Stomach (tissue), 9 donors: Measurements from ENCODE around the gene MAP7. TPM values are rescaled to one million over a fixed set of nuclear protein-coding genes. Genes with fewer than 3 reads are reported as not detected.
"Not testable (repeated sequence)": the region's sequence is repeated elsewhere in the genome, so short reads cannot be mapped to it uniquely, and the experiment has no call there.

Experiments
- DNase-seq, 2 donors: peaks; one replicate each; pipeline versions ENCODE4 v3.0.0 to v3.0.0-alpha.2; 2013 to 2019
- H3K27ac ChIP-seq, 5 donors: fragments of 200-600 bp in 4 of 5; sonication (generic) in 4 of 5; one replicate each; pipeline ENCODE4 v1.5.1; 2013 to 2019; ENCODE audit warnings: mild to moderate bottlenecking in 1 of 5, moderate library complexity in 1 of 5
- H3K27me3 ChIP-seq, 3 donors: fragments of 200-600 bp; sonication (generic); one replicate each; pipeline ENCODE4 v1.5.1; 2017 to 2019; ENCODE audit warnings: mixed run types in 1 of 3
- H3K36me3 ChIP-seq, 4 donors: fragments of 200-600 bp; sonication (generic); 1 replicate in 3 of 4; 2 replicates in 1 of 4; pipeline ENCODE4 v1.5.1; 2016 to 2019
- H3K4me1 ChIP-seq, 4 donors: fragments of 200-600 bp; sonication (generic); one replicate each; pipeline ENCODE4 v1.5.1; 2016 to 2019
- H3K4me3 ChIP-seq, 4 donors: fragments of 200-600 bp; sonication (generic) in 3 of 4; one replicate each; pipeline ENCODE4 v1.5.1; 2016 to 2019; ENCODE audit warnings: mild to moderate bottlenecking in 1 of 4
- H3K9me3 ChIP-seq, 4 donors: fragments of 200-600 bp; sonication (generic); one replicate each; pipeline ENCODE4 v1.5.1; 2016 to 2019
- EP300 ChIP-seq: sonication (generic); formaldehyde crosslinking; IDR thresholded peaks from one replicate; pipeline ENCODE4 v1.6.1; 2017; ENCODE audit warnings: antibody characterized with exemption
- POLR2A ChIP-seq, 4 donors: fragments of 450-650 bp; IDR thresholded peaks; one replicate each; pipeline ENCODE4 v1.6.1; 2016; ENCODE audit warnings: antibody characterized with exemption in 4 of 4, control low read depth in 2 of 4, mild to moderate bottlenecking in 1 of 4, moderate library complexity in 1 of 4
- POLR2AphosphoS5 ChIP-seq, 3 donors: sonication (generic); formaldehyde crosslinking; IDR thresholded peaks; one replicate each; pipeline ENCODE4 v1.6.1; 2016; ENCODE audit warnings: antibody characterized with exemption in 3 of 3
- WGBS, 5 donors: extraction: QIAGEN DNeasy Blood & Tissue Kit in 3 of 5; methylation state at CpG; one replicate each; pipeline versions ENCODE4 v1.1.5 to v1.1.7; 2013 to 2018; 5-methylcytosine and 5-hydroxymethylcytosine counted together
- intact Hi-C: fragments of 100-400 bp; cut with DNase I; formaldehyde crosslinking; loops from one replicate; pipeline ENCODE4 v1.15.1; 2023; ENCODE audit warnings: low total_unique reads
- polyA plus RNA-seq, 3 donors: library from polyadenylated mRNA; stranded (reverse); fragments of 200-250 nt; gene quantifications; one replicate each; pipeline ENCODE4 v1.2.3, GENCODE V29; 2013
- total RNA-seq, 5 donors: library from RNA; depleted of rRNA; stranded (reverse); fragments of >200 nt; gene quantifications; one replicate each; pipeline versions ENCODE4 v1.1.0 to v1.2.3, GENCODE V29; 2014 to 2016
- TF ChIP-seq, protein P1 (sequence below), 7 experiments: fragments of 450-650 bp in 4 of 7; fragments of 200-600 bp in 3 of 7; sonication (generic) in 3 of 7; IDR thresholded peaks; one replicate each; pipeline ENCODE4 v1.5.1; 2016 to 2019; ENCODE audit warnings: antibody characterized with exemption in 7 of 7, control low read depth in 2 of 7, mild to moderate bottlenecking in 1 of 7
- donor health status: healthy with polysubstance abuse.
- donor health status: Bipolar disorder and iron deficiency.
- donor health status: healthy.

Gene MAP7
- total and polyA plus RNA-seq, 8 donors: 2.3 to 28.3 (median 9.7) TPM

DNA sequence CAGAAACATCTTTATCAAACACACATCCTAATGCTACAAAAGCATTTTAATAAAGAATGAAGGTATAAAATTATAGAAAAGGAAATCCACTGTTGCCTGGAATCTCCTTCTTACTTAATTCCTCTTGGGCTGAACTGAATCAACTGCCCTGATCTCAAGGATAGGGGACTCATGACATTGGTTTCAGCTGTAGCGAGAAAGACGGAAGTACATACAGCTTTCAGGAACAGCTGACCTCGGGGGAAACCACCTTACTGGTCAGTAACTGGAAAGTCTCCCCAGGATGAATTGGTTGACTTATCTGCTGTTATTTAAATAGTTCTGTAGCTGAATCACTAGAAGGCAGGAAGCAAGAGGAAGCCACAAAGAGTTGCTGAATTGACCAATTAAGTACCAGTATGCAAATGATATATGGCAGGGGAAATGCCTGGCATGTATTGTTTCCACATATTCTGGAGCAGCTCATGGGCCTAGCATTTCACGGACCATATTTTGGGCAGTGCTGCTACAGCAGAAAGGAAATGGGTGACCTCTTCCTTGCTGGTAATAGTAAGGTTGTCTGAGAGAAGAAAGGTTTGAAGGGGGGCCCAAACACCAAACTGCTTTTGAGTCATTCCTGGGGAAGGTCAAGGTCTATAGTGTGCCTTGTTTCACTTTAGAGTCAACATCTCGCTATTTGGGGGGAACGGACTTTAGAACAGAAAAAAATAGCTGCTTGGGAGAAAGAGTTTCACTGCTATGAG is 43.7 kb upstream of the MAP7 start:
- H3K27me3 ChIP-seq: no peaks in the 10 kb centered on the region
- H3K36me3 ChIP-seq: peaks cover 22 to 72% (median 61%) of the 10 kb centered on the region in 4 donors
- TF ChIP-seq POLR2AphosphoS5 (IDR thresholded peaks at IDR 0.05) (peak in 1 of 3 donors; percentile 41), POLR2A (IDR thresholded peaks at IDR 0.05) (no peak)
- TF ChIP-seq, protein P1, sequence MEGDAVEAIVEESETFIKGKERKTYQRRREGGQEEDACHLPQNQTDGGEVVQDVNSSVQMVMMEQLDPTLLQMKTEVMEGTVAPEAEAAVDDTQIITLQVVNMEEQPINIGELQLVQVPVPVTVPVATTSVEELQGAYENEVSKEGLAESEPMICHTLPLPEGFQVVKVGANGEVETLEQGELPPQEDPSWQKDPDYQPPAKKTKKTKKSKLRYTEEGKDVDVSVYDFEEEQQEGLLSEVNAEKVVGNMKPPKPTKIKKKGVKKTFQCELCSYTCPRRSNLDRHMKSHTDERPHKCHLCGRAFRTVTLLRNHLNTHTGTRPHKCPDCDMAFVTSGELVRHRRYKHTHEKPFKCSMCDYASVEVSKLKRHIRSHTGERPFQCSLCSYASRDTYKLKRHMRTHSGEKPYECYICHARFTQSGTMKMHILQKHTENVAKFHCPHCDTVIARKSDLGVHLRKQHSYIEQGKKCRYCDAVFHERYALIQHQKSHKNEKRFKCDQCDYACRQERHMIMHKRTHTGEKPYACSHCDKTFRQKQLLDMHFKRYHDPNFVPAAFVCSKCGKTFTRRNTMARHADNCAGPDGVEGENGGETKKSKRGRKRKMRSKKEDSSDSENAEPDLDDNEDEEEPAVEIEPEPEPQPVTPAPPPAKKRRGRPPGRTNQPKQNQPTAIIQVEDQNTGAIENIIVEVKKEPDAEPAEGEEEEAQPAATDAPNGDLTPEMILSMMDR (IDR thresholded peaks at IDR 0.05): no peak
- H3K9me3 ChIP-seq: no peaks in the 10 kb centered on the region
- H3K4me1 ChIP-seq: peaks cover 0 to 21% (median 7%) of the 10 kb centered on the region in 4 donors
- peak overlapping the region in 3 of 5 donors; percentile 43 to 82 (median 73) for H3K27ac ChIP-seq
- H3K4me3 ChIP-seq: no peak overlapping the region
- intact Hi-C loops: no loop called here
- peak; percentile 57 to 59 for DNase-seq
- 46 to 62% (median 58%) methylated on average over 6 of the region's 6 CpGs for WGBS, 5 donors

DNA sequence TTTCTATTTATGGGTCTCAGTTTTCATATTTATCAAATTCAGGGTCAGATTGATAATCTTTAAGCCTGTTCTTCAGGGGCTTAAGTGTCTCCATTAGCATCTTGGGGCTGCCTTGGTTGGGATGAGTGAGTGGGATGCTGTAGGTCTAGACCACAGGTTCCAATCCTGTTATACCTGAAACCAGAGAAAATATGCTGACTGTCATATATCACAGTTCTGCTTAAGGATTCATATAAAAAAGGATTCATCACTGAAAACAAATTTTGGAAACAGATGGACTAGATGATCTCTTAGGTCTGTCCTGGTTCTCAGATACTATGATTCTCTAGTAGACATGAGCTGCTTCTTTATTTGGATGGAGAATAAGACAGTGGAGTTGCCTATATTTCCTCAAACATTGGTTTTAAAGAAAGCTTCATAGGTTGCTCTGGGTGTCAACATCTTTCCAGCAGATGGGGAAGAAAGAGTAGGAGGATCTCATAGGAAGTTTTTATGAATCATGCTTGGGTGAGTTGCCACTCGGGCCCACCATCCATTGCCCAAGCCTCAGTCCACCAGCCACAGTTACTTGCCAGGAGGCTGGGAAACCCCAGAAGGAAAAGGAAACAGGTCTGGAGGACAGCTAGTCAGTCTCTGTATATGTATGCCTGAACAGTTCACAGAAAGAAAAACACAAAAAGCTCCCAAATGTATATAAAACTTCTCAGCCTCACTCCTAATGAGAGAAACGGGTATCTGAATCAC is 42.9 kb upstream of the MAP7 start:
- WGBS, 5 donors: 66 to 85% (median 79%) methylated on average over 2 of the region's 2 CpGs
- intact Hi-C loops: no loop called here
- peak overlapping the region in 2 of 5 donors; percentile 73 to 82 for H3K27ac ChIP-seq
- DNase-seq: no peak
- H3K36me3 ChIP-seq: peaks cover 26 to 74% (median 70%) of the 10 kb centered on the region in 4 donors
- no peaks in the 10 kb centered on the region for H3K9me3 ChIP-seq
- H3K4me1 ChIP-seq: peaks cover 0 to 21% (median 7%) of the 10 kb centered on the region in 4 donors
- H3K27me3 ChIP-seq: no peaks in the 10 kb centered on the region
- TF ChIP-seq POLR2AphosphoS5 (IDR thresholded peaks at IDR 0.05) (no peak), EP300 (no peak), POLR2A (IDR thresholded peaks at IDR 0.05) (no peak)
- TF ChIP-seq, protein P1 (IDR thresholded peaks at IDR 0.05): no peak
- H3K4me3 ChIP-seq: no peak overlapping the region

DNA sequence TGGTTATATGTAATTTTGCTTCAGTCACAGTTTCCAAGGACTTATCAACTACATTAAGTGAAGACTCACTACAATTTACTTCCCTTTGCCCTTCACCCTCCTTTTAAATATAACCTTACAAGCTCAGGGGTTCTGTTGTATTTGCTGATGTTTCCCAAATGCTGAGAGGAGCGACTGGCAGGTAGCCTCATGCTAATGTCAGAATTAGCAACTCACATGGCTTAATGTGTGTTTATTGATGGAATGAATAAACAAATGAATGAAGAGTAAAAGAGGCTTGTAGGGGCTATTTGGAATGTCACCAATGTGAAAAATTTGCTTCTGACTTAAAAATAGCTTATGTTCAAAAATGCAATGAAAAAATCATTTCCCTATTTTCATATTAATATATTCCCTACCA is 41.4 kb upstream of the MAP7 start:
- Histone ChIP-seq H3K9me3 (no peaks in the 10 kb centered on the region), H3K36me3 (peaks cover 26 to 75% (median 68%) of the 10 kb centered on the region in 4 donors), H3K4me3 (no peak overlapping the region), H3K27me3 (no peaks in the 10 kb centered on the region), H3K27ac (no peak overlapping the region), H3K4me1 (peaks cover 0 to 23% (median 9%) of the 10 kb centered on the region in 4 donors)
- 63 to 90% (median 82%) methylated on average over 1 of the region's 1 CpG for WGBS, 5 donors
- intact Hi-C loops: no loop called here
- TF ChIP-seq, protein P1 (IDR thresholded peaks at IDR 0.05): no peak
- TF ChIP-seq POLR2AphosphoS5 (IDR thresholded peaks at IDR 0.05) (no peak), EP300 (no peak), POLR2A (IDR thresholded peaks at IDR 0.05) (no peak)
- no peak for DNase-seq

DNA sequence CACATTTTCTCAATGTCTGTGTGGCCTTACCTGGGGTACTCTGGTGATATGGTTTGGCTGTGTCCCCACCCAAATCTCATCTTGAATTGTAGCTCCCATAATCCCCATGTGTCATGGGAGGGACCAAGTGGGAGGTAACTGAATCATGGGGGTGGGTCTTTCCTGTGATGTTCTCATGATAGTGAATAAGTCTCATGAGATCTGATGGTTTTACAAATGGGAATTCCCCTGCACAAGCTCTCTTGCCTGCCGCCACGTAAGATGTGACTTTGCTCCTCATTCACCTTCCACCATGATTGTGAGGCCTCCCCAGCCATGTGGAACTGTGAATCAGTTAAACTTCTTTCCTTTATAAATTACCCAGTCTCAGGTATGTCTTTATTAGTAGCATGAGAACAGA is 40.6 kb upstream of the MAP7 start:
- H3K27ac ChIP-seq, intact Hi-C loops, H3K27me3 ChIP-seq, H3K9me3 ChIP-seq, DNase-seq, H3K4me3 ChIP-seq: not testable (repeated sequence)
- H3K4me1 ChIP-seq: peaks cover 0 to 28% (median 11%) of the 10 kb centered on the region in 4 donors
- 94 to 100% (median 97%) methylated on average over 2 of the region's 2 CpGs for WGBS, 5 donors
- peaks cover 26 to 74% (median 65%) of the 10 kb centered on the region in 4 donors for H3K36me3 ChIP-seq
